ENCODE results near the gene ZNF771. TPM values are rescaled to one million over a fixed set of nuclear protein-coding genes. Genes with fewer than 3 reads are reported as not detected.

ZNF771 gene
- total and polyA plus RNA-seq, 2 donors from 2014 or later, result 7.8 to 14.8 TPM

GRCh38 chr16:30418350-30419181 lies 11.2 kb downstream of the ZNF771 start:
- TF ChIP-seq CTCF (IDR thresholded peaks at IDR 0.05; ENCODE audit: borderline replicate concordance, extremely low read depth, insufficient read depth), result no peak
- intact Hi-C loops (cut with DNase I), result no loop called here
- Histone ChIP-seq H3K27me3 (ENCODE audit: control insufficient read depth, insufficient read depth, low read length) (no peaks in the 10 kb centered on the region), H3K4me3 (ENCODE audit: low read length in 3 of 3) (peak overlapping the region in 1 of 3 donors; percentile 69), H3K4me1 (ENCODE audit: control insufficient read depth in 2 of 3, insufficient read depth in 2 of 3, low read depth in 1 of 3, low read length in 3 of 3) (peaks cover 0 to 5% (median 2%) of the 10 kb centered on the region in 3 donors), H3K9me3 (ENCODE audit: control insufficient read depth in 2 of 3, insufficient read depth in 1 of 3, low read length in 3 of 3) (no peaks in the 10 kb centered on the region), H3K36me3 (ENCODE audit: control insufficient read depth in 2 of 3, insufficient read depth in 3 of 3, low read length in 3 of 3) (peaks cover under 1 to 4% (median 4%) of the 10 kb centered on the region in 3 donors), H3K9ac (ENCODE audit: low read length in 3 of 3) (peak overlapping the region in 1 of 3 donors; percentile 51), H3K27ac (ENCODE audit: low read depth in 2 of 2, low read length in 2 of 2) (peak overlapping the region; percentile 78 to 86)
- FAIRE-seq (no peak), DNase-seq (no peak)

GRCh38 chr16:30421010-30421409 lies 13.6 kb downstream of the ZNF771 start:
- intact Hi-C loops (cut with DNase I), result no loop called here
- no peak for FAIRE-seq
- no peak overlapping the region for H3K9ac ChIP-seq (ENCODE audit: low read length in 3 of 3)
- DNase-seq, result no peak
- no peak overlapping the region for H3K27ac ChIP-seq (ENCODE audit: low read depth in 2 of 2, low read length in 2 of 2)
- no peak for TF ChIP-seq CTCF (IDR thresholded peaks at IDR 0.05; ENCODE audit: borderline replicate concordance, extremely low read depth, insufficient read depth)
- H3K36me3 ChIP-seq (ENCODE audit: control insufficient read depth in 2 of 3, insufficient read depth in 3 of 3, low read length in 3 of 3), result peaks cover 2 to 7% (median 3%) of the 10 kb centered on the region in 3 donors
- peaks cover 0 to 2% (median 0%) of the 10 kb centered on the region in 3 donors for H3K4me1 ChIP-seq (ENCODE audit: control insufficient read depth in 2 of 3, insufficient read depth in 2 of 3, low read depth in 1 of 3, low read length in 3 of 3)
- H3K27me3 ChIP-seq (ENCODE audit: control insufficient read depth, insufficient read depth, low read length), result no peaks in the 10 kb centered on the region
- no peaks in the 10 kb centered on the region for H3K9me3 ChIP-seq (ENCODE audit: control insufficient read depth in 2 of 3, insufficient read depth in 1 of 3, low read length in 3 of 3)
- H3K4me3 ChIP-seq (ENCODE audit: low read length in 3 of 3), result no peak overlapping the region

GRCh38 chr16:30428055-30428454 lies 20.6 kb downstream of the ZNF771 start:
- Histone ChIP-seq H3K9me3 (ENCODE audit: control insufficient read depth in 2 of 3, insufficient read depth in 1 of 3, low read length in 3 of 3) (no peaks in the 10 kb centered on the region), H3K27me3 (ENCODE audit: control insufficient read depth, insufficient read depth, low read length) (no peaks in the 10 kb centered on the region), H3K4me3 (ENCODE audit: low read length in 3 of 3) (no peak overlapping the region), H3K9ac (ENCODE audit: low read length in 3 of 3) (no peak overlapping the region), H3K27ac (ENCODE audit: low read depth in 2 of 2, low read length in 2 of 2) (no peak overlapping the region), H3K4me1 (ENCODE audit: control insufficient read depth in 2 of 3, insufficient read depth in 2 of 3, low read depth in 1 of 3, low read length in 3 of 3) (peaks cover 0 to 15% (median 12%) of the 10 kb centered on the region in 3 donors), H3K36me3 (ENCODE audit: control insufficient read depth in 2 of 3, insufficient read depth in 3 of 3, low read length in 3 of 3) (peaks cover 0 to 7% (median 6%) of the 10 kb centered on the region in 3 donors)
- DNase-seq (no peak), FAIRE-seq (no peak)
- intact Hi-C loops (cut with DNase I), result no loop called here
- no peak for TF ChIP-seq CTCF (IDR thresholded peaks at IDR 0.05; ENCODE audit: borderline replicate concordance, extremely low read depth, insufficient read depth)

All from kidney (tissue), 14 donors.